ENCODE measurements around the gene CFH.
"Not testable (repeated sequence)": the region's sequence is repeated elsewhere in the genome, so short reads cannot be mapped to it uniquely, and the experiment has no call there.

CFH gene

GRCh38 chr1:196685506-196685905 lies 33.7 kb downstream of the CFH start:
- no peak for TF ChIP-seq POLR2A (IDR thresholded peaks at IDR 0.05; ENCODE audit: low read depth, low read length)
- DNase-seq (ENCODE audit: insufficient read length, low spot score) (no peak), FAIRE-seq (no peak)

- no peak for DNase-seq (ENCODE audit: insufficient read length, low spot score)
- no peak for FAIRE-seq
These were observed 37.2 kb downstream of the CFH start for GRCh38 chr1:196689001-196689400.

GRCh38 chr1:196690582-196690981 lies 38.7 kb downstream of the CFH start:
- no peak for DNase-seq (ENCODE audit: insufficient read length, low spot score)
- TF ChIP-seq POLR2A (IDR thresholded peaks at IDR 0.05; ENCODE audit: low read depth, low read length): no peak
- no peak for FAIRE-seq

More at GRCh38 chr1:196689001-196689400, 37.2 kb downstream of the CFH start:
- TF ChIP-seq POLR2A (IDR thresholded peaks at IDR 0.05; ENCODE audit: low read depth, low read length): no peak

- FAIRE-seq: no peak
- no peak for DNase-seq (ENCODE audit: insufficient read length, low spot score)
- no peak for TF ChIP-seq POLR2A (IDR thresholded peaks at IDR 0.05; ENCODE audit: low read depth, low read length)
These were observed 47.1 kb downstream of the CFH start for GRCh38 chr1:196698993-196699392.

GRCh38 chr1:196701144-196701543 lies 49.3 kb downstream of the CFH start:
- no peak for TF ChIP-seq POLR2A (IDR thresholded peaks at IDR 0.05; ENCODE audit: low read depth, low read length)
- DNase-seq (ENCODE audit: insufficient read length, low spot score) (no peak), FAIRE-seq (no peak)

- not testable (repeated sequence) for FAIRE-seq; DNase-seq (ENCODE audit: insufficient read length, low spot score)
These were observed 58.0 kb downstream of the CFH start for GRCh38 chr1:196709892-196710291.

- FAIRE-seq (peak; percentile 6), DNase-seq (ENCODE audit: insufficient read length, low spot score) (no peak)
- TF ChIP-seq POLR2A (IDR thresholded peaks at IDR 0.05; ENCODE audit: low read depth, low read length): no peak
These were observed 66.0 kb downstream of the CFH start for GRCh38 chr1:196717868-196718267.

GRCh38 chr1:196723325-196724185 lies 71.7 kb downstream of the CFH start:
- DNase-seq (ENCODE audit: insufficient read length, low spot score) (peak; percentile 5), FAIRE-seq (peak; percentile 86)
- no peak for TF ChIP-seq POLR2A (IDR thresholded peaks at IDR 0.05; ENCODE audit: low read depth, low read length)

GRCh38 chr1:196732526-196732925 lies 80.7 kb downstream of the CFH start:
- FAIRE-seq (no peak), DNase-seq (ENCODE audit: insufficient read length, low spot score) (no peak)
- no peak for TF ChIP-seq POLR2A (IDR thresholded peaks at IDR 0.05; ENCODE audit: low read depth, low read length)

GRCh38 chr1:196733091-196733970 lies 81.5 kb downstream of the CFH start:
- FAIRE-seq: no peak
- no peak for DNase-seq (ENCODE audit: insufficient read length, low spot score)
- TF ChIP-seq POLR2A (IDR thresholded peaks at IDR 0.05; ENCODE audit: low read depth, low read length): no peak

- FAIRE-seq (no peak), DNase-seq (ENCODE audit: insufficient read length, low spot score) (no peak)
- no peak for TF ChIP-seq POLR2A (IDR thresholded peaks at IDR 0.05; ENCODE audit: low read depth, low read length)
These were observed 82.2 kb downstream of the CFH start for GRCh38 chr1:196734006-196734405.

GRCh38 chr1:196734460-196734859 lies 82.6 kb downstream of the CFH start:
- FAIRE-seq (no peak), DNase-seq (ENCODE audit: insufficient read length, low spot score) (no peak)
- TF ChIP-seq POLR2A (IDR thresholded peaks at IDR 0.05; ENCODE audit: low read depth, low read length): no peak

GRCh38 chr1:196738730-196739129 lies 86.9 kb downstream of the CFH start:
- no peak for TF ChIP-seq POLR2A (IDR thresholded peaks at IDR 0.05; ENCODE audit: low read depth, low read length)
- DNase-seq (ENCODE audit: insufficient read length, low spot score): no peak
- FAIRE-seq: no peak

- not testable (repeated sequence) for DNase-seq (ENCODE audit: insufficient read length, low spot score)
These were observed 91.4 kb downstream of the CFH start for GRCh38 chr1:196743244-196743643.

GRCh38 chr1:196765019-196765740 lies 113.3 kb downstream of the CFH start:
- peak; percentile 71 for FAIRE-seq

More at GRCh38 chr1:196743244-196743643, 91.4 kb downstream of the CFH start:
- FAIRE-seq: peak; percentile 99

GRCh38 chr1:196769823-196770222 lies 118.0 kb downstream of the CFH start:
- FAIRE-seq: peak; percentile 65
- DNase-seq (ENCODE audit: insufficient read length, low spot score): not testable (repeated sequence)

More at GRCh38 chr1:196765019-196765740, 113.3 kb downstream of the CFH start:
- DNase-seq (ENCODE audit: insufficient read length, low spot score): not testable (repeated sequence)

All from H54 (cell line).